Activated CD8-positive, alpha-beta memory T cell treated with anti-CD3 and anti-CD28 coated beads, Interleukin-2, amount 10 ng/mL, durations not matched to agents 7 days and 5 days (primary cell): ENCODE data around the gene NPPB. TPM values are rescaled to one million over a fixed set of nuclear protein-coding genes. Genes with fewer than 3 reads are reported as not detected.

Source experiments
- ATAC-seq: fragments of 150-1000 bp; cut with Tn5 transposase; one replicate; pipeline ENCODE4 v1.10.0; 2021; ENCODE audit warnings: moderate library complexity
- CTCF ChIA-PET: fragments of 350-600 bp; sonication (Branson Sonifier 250); formaldehyde crosslinking; loops from one replicate; lab custom pipeline; 2021; ENCODE audit warnings: antibody characterized with exemption; lab: Charles Lee
- DNase-seq: peaks from one replicate; pipeline ENCODE4 v3.0.0-alpha.2; 2020
- H3K27ac Mint-ChIP-seq: one replicate; pipeline ENCODE4 v1.8.0; 2021; ENCODE audit warnings: mild to moderate bottlenecking, mixed read lengths
- H3K27me3 Mint-ChIP-seq: one replicate; pipeline ENCODE4 v1.8.0; 2021; ENCODE audit warnings: mixed read lengths
- H3K36me3 Mint-ChIP-seq: one replicate; pipeline ENCODE4 v1.8.0; 2021; ENCODE audit warnings: mild to moderate bottlenecking, mixed read lengths
- H3K4me1 Mint-ChIP-seq: one replicate; pipeline ENCODE4 v1.8.0; 2021; ENCODE audit warnings: mixed read lengths
- H3K4me3 Mint-ChIP-seq: one replicate; pipeline ENCODE4 v1.8.0; 2021; ENCODE audit warnings: mild to moderate bottlenecking, moderate library complexity, mixed read lengths
- H3K9me3 Mint-ChIP-seq: one replicate; pipeline ENCODE4 v1.8.0; 2022; ENCODE audit warnings: low read depth, mixed read lengths
- total RNA-seq, 2 experiments: library from RNA; stranded (reverse); gene quantifications; one replicate each; pipeline ENCODE4 v1.2.3, GENCODE V29; 2021

Gene NPPB
- total RNA-seq, 2 experiments from 2014 or later, result not detected

DNA sequence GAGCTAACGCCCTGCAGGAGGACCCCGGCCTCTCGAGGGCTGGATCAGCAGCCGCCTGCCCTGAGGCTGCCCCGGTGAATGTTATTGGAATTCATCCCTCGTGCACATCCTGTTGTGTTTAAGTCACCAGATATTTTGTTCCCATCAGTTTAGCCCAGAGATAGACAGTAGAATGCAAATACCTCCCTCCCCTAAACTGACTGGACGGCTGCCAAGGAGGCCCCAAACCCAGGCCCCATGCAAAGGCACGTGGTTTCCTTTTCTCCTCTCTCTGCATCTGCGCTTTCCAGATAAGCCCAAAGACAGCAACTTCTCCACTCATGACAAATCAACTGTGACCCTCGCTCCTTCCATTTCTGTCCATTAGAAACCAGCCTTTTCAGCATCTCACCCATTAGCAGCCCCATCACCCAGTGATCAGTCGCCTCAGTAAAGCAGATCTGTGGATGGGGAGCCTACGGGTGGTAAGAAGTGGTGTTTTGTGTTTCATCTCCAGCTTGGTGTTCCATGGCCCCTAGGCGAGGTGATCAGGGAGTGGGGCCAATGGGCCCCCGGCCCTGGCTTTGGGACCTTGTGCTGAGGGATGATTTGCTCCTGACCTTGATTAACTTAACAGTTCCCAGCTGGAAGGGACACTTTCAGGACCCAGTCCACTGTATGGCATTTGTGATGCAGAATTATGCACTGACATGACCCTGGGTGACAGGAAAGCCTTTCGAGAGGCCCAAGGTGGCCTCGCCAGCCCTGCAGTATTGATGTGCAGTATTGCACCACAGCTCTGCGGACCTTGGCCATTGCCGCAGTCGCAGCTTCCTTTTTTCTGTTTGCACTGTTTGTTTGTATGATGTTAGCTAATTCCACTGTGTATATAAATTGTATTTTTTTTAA lies 16.3 kb downstream of the NPPB start:
- no peak overlapping the region for H3K4me3 Mint-ChIP-seq
- no peaks in the 10 kb centered on the region for H3K27me3 Mint-ChIP-seq
- no peak overlapping the region for H3K27ac Mint-ChIP-seq
- H3K36me3 Mint-ChIP-seq, result peaks cover 12% of the 10 kb centered on the region
- ATAC-seq, result no peak
- no peaks in the 10 kb centered on the region for H3K9me3 Mint-ChIP-seq
- no peak for DNase-seq
- H3K4me1 Mint-ChIP-seq, result no peaks in the 10 kb centered on the region
- CTCF ChIA-PET, result interaction anchor here (1.4 kb wide), 1 partner anchor 192 kb away, joined by 3 read pairs; no protein-coding TSS in a partner anchor

- Mint-ChIP-seq H3K36me3 (peaks cover 12% of the 10 kb centered on the region), H3K9me3 (no peaks in the 10 kb centered on the region), H3K27ac (no peak overlapping the region), H3K4me3 (no peak overlapping the region), H3K27me3 (no peaks in the 10 kb centered on the region), H3K4me1 (no peaks in the 10 kb centered on the region)
- ATAC-seq, result no peak
- no peak for DNase-seq
- CTCF ChIA-PET, result interaction anchor here (1.1 to 3.7 kb wide), 5 partner anchors 9 to 191 kb away, joined by 3 to 21 read pairs (median 4); no protein-coding TSS in a partner anchor
Observed at GRCh38 chr1:11841245-11842153, 17.2 kb downstream of the NPPB start.

GRCh38 chr1:11839727-11840705 lies 18.7 kb downstream of the NPPB start:
- H3K4me1 Mint-ChIP-seq, result no peaks in the 10 kb centered on the region
- CTCF ChIA-PET, result interaction anchor here (0.9 to 3.7 kb wide), 7 partner anchors 8 to 133 kb away, joined by 3 to 21 read pairs (median 4); no protein-coding TSS in a partner anchor
- ATAC-seq, result no peak
- H3K27me3 Mint-ChIP-seq, result no peaks in the 10 kb centered on the region
- H3K9me3 Mint-ChIP-seq, result no peaks in the 10 kb centered on the region
- DNase-seq, result no peak
- no peak overlapping the region for H3K27ac Mint-ChIP-seq
- peaks cover 9% of the 10 kb centered on the region for H3K36me3 Mint-ChIP-seq
- no peak overlapping the region for H3K4me3 Mint-ChIP-seq

- Mint-ChIP-seq H3K9me3 (no peaks in the 10 kb centered on the region), H3K27me3 (no peaks in the 10 kb centered on the region), H3K27ac (no peak overlapping the region), H3K4me3 (no peak overlapping the region), H3K4me1 (no peaks in the 10 kb centered on the region), H3K36me3 (peaks cover 12% of the 10 kb centered on the region)
- ATAC-seq (peak; percentile 94), DNase-seq (peak; percentile 77)
- CTCF ChIA-PET, result interaction anchor here (0.6 to 3.7 kb wide), 38 partner anchors 9 to 457 kb away, joined by 3 to 21 read pairs (median 3); partner anchors contain the start of genes CLCN6, MFN2, MTHFR and NPPA
Observed at GRCh38 chr1:11838349-11839272, 20.1 kb downstream of the NPPB start.

- H3K4me3 Mint-ChIP-seq, result no peak overlapping the region
- no peaks in the 10 kb centered on the region for H3K4me1 Mint-ChIP-seq
- H3K27ac Mint-ChIP-seq, result no peak overlapping the region
- H3K27me3 Mint-ChIP-seq, result no peaks in the 10 kb centered on the region
- H3K9me3 Mint-ChIP-seq, result no peaks in the 10 kb centered on the region
- ATAC-seq, result no peak
- CTCF ChIA-PET, result interaction anchor here (0.6 to 3.7 kb wide), 37 partner anchors 10 to 458 kb away, joined by 3 to 21 read pairs (median 3); partner anchors contain the start of genes CLCN6, MFN2, MTHFR and NPPA
- peaks cover 12% of the 10 kb centered on the region for H3K36me3 Mint-ChIP-seq
- DNase-seq, result no peak
Observed at GRCh38 chr1:11837767-11838348, 20.9 kb downstream of the NPPB start.

DNA sequence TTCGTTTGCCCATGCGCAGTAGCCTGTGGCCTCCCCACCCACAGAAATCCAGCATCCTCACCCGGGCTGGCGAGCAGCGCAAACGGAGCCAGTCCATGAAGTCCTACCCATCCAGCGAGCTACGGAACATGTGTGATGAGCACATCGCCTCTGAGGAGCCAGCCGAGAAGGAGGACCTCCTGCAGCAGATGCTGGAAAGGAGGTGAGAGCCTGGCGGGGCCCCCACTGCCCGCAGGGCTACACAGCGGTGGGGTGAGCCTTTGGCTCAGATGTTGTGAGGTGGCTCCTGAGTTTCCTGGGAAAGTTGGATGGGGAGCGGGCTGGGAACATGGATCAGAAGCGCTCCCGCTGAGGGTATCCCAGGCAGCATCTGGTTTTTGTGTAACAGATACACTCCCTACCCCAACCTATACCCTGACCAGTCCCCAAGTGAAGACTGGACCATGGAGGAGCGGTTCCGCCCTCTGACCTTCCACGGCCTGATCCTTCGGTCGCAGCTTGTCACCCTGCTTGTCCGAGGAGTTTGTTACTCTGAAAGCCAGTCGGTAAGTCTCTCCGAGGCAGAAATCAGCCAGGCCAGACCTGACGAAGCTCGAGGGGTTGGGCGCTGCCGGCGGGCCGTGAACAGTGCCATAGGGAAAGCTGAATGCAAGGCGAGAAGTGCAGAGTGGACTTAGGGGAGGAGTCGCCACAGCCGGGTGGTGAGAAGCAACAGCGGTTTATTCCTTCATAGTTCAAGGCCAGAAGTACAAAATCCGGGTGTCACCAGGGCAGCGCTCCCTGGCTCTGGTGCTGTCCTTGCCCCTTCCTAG lies 21.6 kb downstream of the NPPB start:
- H3K4me1 Mint-ChIP-seq, result no peaks in the 10 kb centered on the region
- H3K4me3 Mint-ChIP-seq, result no peak overlapping the region
- peaks cover 12% of the 10 kb centered on the region for H3K36me3 Mint-ChIP-seq
- no peaks in the 10 kb centered on the region for H3K9me3 Mint-ChIP-seq
- no peak overlapping the region for H3K27ac Mint-ChIP-seq
- CTCF ChIA-PET, result interaction anchor here (1.2 to 3.7 kb wide), 9 partner anchors 10 to 194 kb away, joined by 3 to 21 read pairs (median 7); no protein-coding TSS in a partner anchor
- no peaks in the 10 kb centered on the region for H3K27me3 Mint-ChIP-seq
- DNase-seq (no peak), ATAC-seq (no peak)

GRCh38 chr1:11835441-11836225 lies 23.1 kb downstream of the NPPB start:
- DNase-seq (no peak), ATAC-seq (no peak)
- no peak overlapping the region for H3K27ac Mint-ChIP-seq
- CTCF ChIA-PET, result interaction anchor here (1.9 kb wide), 1 partner anchor 57 kb away, joined by 7 read pairs; no protein-coding TSS in a partner anchor
- H3K36me3 Mint-ChIP-seq, result peaks cover 9% of the 10 kb centered on the region
- no peak overlapping the region for H3K4me3 Mint-ChIP-seq
- no peaks in the 10 kb centered on the region for H3K27me3 Mint-ChIP-seq
- no peaks in the 10 kb centered on the region for H3K4me1 Mint-ChIP-seq
- H3K9me3 Mint-ChIP-seq, result no peaks in the 10 kb centered on the region

DNA sequence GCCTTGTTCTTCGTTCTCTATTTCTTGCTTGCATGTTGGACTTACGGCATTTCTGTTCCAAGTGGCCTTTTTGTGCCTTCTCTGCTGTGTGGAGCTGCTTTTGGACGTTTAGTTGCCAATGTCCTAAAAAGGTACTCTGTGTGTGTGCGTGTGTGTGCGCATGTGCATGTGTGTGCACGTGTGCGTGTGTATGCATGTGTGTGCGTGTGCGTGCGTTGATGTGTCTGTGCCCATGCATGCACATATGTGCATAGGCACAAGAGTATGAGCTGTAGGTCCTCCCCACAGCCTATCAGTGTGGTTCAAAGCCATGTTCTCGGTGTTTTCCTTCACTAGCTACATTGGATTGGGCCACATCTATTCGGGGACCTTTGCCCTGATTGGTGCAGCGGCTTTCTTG lies 24.8 kb downstream of the NPPB start:
- Mint-ChIP-seq H3K27me3 (no peaks in the 10 kb centered on the region), H3K36me3 (peaks cover 13% of the 10 kb centered on the region), H3K27ac (no peak overlapping the region), H3K4me3 (no peak overlapping the region), H3K4me1 (no peaks in the 10 kb centered on the region), H3K9me3 (no peaks in the 10 kb centered on the region)
- CTCF ChIA-PET, result no interaction called here
- DNase-seq (no peak), ATAC-seq (no peak)

DNA sequence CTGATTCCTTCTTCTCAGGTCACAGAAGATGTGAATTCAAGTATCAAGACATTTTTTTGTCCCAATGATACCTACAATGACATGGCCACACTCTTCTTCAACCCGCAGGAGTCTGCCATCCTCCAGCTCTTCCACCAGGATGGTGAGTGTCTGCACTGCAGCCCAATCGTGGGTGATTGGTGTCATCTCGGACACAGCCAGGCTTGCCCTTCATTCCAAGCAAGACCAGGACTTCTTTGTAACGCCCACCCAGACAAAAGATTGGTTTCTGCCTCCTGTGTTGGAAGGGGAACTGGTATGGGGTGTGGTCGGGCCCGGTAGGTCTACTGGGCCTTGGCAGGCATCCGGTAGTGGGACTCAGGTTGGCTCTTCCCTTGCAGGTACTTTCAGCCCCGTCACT lies 25.2 kb downstream of the NPPB start:
- Mint-ChIP-seq H3K4me1 (no peaks in the 10 kb centered on the region), H3K27me3 (no peaks in the 10 kb centered on the region), H3K36me3 (peaks cover 12% of the 10 kb centered on the region), H3K4me3 (no peak overlapping the region), H3K27ac (no peak overlapping the region), H3K9me3 (no peaks in the 10 kb centered on the region)
- DNase-seq, result no peak
- ATAC-seq, result no peak
- CTCF ChIA-PET, result no interaction called here
